Right forelimb (tissue), 1 donor: Measurements from ENCODE around the gene KAT2B.

ENCODE experiments used
- DNase-seq: peaks from one replicate; pipeline ENCODE4 v3.0.0-alpha.2; 2018

The KAT2B gene

DNA sequence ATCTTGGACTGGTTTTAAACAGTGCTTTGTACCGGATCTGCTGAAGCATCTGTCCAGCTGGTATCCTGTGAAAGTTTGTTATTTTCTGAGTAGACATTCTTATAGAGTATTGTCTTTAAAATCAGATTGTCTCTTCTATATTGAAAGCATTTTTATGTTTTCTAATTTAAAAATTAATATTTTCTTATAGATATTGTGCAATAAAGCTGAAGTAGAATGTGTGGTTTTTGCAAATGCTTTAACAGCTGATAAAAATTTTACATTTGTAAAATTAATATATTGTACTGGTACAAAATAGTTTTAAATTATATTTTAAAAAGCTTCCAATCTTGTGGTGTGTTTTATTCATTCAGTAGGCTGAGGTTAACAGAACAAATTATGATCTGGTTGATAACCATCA, 113.8 kb downstream of the KAT2B start:
- no peak for DNase-seq

DNA sequence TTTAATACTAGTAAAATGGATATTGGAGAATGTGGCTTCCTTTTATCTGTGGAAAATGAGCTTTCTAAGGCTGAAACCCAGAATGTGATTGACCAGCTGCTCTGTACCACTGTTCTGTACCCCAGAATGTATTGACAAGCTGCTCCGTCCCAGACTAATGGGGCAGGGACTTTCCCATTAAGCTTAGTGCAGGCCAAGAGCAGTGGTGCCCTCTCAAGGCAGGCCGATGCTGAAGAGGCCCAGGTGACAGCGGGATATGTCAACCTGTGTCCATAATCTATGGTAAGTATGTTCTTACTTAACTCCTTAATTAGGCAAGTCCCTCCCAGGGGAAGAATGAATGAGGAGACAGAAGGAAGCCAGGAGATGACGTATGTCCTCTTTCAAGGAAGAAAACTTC, 114.7 kb downstream of the KAT2B start:
- no peak for DNase-seq

DNA sequence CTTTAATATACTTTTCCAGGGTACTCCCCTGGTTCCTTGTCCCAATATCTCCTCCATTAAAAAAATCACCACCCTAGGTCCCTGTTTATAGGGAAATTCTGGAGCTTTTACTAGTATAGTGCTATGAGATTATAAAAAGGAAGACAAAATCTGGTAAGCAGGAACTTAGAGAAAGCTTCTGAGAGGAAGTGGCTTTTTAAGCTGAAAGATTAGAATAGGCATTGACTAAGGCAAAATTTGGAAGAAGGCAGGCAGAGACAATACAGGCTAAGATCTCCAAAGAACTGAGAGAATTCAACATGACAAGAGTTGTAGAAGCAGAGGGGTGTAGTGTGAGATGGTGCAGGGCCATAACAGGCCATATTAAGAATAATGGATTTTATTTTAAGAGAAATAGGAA, 120.0 kb downstream of the KAT2B start:
- DNase-seq = no peak

DNA sequence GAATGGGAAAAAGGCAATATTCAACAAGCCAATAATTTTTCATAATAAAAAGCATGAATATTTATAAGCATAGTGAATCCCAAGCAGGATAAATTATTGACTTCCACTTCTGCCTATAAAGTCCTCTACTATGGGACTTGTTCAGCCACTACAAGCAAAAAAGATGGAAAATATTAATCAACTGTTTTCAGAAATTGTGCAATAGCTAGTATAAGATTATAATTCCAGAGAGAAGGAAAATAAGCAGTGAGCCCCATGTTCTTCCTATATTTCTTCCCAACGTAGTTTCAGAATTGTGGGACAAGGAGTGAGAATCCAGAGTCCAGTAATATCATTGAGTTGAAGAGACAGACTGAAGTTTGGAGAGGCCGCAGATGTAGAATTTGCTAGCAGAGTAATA, 121.5 kb downstream of the KAT2B start:
- no peak for DNase-seq

DNA sequence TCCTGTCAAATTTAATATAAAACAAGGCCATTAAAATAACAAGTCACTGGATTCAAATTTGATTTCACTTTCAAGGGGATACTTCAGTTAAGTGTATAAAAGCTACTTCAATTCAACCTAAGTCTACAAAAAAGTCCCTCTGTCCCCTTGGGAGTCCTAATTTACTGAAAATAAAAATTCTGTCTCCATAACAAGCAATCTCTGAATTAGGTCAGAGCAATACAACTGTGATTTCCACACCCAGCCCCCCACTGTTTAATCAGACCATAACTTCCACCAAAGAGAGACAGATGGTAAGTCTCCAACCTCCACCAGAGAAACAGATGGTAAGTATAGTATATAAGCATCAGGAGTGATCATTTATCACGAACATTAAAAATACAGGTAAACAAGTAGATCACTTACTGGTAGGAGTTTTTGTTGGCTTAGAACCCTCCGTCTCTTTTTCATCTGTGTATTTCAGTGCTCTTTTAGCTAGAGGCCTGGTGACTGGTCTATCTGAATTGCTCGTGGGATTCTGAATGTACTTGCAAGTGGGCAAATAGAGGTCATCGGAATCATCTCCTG, 133.7 kb downstream of the KAT2B start:
- DNase-seq = no peak

DNA sequence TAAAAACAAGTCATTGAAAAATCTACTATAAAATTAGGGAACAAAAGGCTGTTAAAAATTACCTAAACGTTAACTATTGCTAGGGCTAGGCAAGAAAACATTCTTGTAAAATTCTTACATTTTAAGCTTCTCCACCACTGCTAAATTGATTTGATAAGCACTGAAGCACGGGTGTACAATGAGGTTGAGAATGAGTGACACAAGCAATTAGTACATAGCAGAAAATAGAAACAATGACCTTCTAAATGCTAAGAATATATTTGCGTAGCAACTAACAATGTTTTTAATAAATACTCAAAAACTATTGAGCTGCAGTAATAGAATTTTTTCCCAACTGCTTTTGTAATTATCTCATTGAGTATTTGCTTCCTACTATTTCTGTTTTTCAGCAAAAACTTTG, 141.0 kb downstream of the KAT2B start:
- no peak for DNase-seq

DNA sequence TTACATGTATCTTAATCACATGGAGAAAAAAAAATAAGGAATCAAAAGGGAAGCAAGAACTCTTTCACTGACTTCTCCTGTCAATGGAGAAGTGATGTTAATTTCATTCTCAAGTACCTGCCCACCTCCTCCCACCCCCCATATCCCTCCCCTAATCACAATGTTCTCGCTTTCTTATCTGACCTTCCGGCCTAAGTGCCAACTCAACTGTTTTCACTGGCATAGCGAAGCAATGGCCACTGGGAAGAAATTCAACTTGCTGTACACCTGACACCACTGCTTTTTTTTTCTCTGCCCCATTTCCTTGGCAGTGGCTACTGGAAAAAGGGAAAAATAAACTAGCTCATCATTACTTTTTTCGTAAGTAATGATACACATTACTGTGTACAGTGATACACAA, 142.0 kb downstream of the KAT2B start:
- DNase-seq = no peak

DNA sequence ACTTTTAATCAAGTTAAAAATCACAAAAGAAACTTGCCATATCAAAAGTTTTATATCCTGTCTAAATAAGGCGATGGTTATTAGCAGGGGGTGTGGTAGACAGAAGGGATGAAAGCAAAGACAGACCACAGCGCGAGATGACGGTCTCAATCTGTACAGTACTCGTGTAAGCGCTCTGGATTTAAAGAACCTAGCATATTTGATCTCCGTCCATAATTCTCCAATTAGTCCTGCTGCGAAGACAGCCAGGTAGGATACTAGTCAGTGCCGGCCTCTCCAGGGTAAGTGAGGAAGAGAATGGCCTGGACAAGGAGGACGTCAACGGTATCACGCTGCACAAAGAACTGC, 145.1 kb downstream of the KAT2B start:
- no peak for DNase-seq

DNA sequence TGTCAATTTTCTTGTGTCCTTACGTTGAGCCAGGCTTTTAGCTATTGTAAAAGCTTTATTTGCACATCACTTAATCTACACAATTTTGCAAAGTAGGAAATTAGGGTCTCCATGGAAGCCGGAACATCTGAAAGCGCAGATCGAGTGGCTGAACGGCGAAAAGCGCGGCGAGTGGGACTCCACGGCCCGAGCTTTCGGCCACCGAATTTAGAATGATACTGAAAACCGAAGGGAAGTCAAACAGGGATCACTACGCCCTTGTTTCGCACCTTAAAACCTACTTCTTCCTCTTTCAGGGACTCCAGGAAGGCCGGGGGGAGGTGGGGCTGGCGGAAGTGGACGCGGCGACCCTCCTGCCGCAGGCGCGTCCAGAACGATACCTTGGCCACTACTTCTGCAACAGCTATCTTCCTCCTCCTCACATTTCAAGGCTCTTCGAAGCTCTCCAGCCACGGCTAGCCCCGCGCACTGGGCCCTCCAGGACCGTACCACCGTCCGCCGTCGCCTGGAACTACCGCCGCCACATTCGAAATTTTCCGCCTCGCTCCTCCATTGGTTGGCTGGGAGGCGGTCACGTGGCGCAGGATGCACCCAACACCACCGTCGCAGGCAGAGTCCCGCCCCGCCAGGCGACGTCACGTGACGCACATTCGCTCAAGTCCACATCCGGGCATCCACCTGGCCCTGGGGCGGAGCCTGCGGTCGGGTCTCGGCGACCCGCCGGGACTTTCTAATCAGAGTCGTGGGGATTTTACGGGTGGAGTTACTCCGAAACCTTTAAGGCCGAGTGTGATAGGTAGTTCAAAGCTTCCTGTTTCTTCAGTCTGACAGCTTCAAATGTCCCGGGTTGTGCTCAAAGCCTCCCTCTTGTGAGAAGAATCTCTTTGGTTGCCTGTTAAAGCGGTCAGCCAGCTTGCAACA, 145.7 kb downstream of the KAT2B start, which contains the start of gene SGO1:
Gene SGO1, minus strand, starts transcription at position 528 of the 921 bp plus-strand sequence. CDS start 2,179 bp downstream, outside the sequence.
- DNase-seq = peak; percentile 99

DNA sequence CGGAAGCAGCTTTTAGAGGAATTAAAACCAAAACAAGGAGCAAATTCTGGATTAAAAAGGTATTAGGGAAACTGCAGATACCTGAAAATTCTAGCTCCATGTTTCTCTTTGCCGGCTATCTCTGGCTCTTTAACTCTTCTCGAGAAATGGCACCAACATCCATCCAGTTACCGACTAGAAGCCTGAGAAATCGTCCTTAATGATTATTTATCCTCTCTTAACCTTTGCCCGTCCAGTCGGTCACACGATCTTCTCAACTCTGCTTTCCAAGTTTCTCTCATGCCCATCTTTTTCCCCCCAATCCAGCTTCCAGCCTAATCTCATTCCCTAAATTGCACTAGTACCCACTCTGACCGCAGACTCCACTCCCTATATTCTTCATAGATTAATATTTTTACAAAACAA, 146.4 kb downstream of the KAT2B start:
- no peak for DNase-seq

DNA sequence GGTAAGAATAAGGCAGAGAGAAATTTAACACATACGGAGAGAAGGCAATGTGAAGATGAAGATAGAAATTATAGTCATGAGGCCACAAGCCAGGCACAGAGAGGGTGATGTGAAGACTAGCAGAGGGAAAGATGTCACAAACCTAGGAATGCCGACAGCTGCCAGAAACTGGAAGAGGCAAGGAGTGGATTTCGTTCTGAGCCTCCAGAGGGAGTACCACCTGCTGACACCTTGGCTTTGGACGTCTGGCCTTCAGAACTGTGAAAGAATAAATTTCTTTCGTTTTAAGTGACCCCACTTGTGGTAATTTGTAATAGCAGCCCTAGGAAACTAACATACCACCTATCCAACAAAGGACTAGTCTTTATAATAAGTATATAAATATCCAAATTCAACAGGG, 150.7 kb downstream of the KAT2B start:
- DNase-seq = no peak

DNA sequence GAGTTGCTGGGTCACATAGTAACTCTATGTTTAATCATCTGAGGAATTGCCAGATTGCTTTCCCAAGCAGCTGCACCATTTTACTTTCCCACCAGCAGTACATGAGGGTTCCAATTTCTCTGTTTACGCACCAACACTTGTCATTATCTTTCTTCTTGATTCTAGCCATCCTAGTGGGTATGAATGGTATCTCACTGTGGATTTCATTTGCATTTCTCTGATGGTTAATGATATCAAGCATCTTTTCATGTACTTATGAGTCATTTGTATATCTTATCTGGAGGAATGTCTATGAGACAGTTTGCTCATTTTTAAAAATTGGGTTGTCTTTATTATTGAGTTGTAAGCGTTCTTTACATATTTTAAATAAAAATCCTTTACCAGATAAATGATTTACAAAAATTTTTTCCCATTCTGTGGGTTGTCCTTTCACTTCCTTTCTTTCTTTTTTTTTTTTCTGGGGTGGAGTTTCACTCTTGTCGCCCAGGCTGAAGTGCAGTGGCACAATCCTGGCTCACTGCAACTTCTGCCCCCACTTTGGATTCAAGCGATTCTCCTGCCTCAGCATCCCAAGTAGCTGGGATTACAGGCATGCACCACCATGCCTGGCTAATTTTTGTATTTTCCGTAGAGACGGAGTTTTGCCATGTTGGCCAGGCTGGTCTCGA, 154.7 kb downstream of the KAT2B start:
- DNase-seq = no peak

DNA sequence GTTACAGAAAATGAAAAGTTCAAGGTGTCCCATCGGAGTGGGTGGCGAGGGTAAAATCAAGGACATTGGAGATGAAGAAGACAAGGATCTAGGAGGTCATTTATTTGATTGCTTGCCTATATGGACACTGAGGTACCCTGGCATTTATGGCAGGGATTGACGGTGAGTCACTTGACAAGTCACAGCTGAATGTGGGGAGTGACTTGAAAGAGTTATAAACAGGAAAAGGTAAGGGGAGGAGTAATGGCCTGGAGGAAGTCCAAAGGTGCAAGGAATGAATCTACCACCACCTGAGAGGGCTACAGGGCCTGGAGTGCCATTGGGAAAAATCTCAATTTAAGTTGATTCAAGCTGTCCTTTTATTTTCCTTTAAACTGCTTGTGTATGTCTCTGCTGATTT, 157.5 kb downstream of the KAT2B start:
- DNase-seq = no peak

DNA sequence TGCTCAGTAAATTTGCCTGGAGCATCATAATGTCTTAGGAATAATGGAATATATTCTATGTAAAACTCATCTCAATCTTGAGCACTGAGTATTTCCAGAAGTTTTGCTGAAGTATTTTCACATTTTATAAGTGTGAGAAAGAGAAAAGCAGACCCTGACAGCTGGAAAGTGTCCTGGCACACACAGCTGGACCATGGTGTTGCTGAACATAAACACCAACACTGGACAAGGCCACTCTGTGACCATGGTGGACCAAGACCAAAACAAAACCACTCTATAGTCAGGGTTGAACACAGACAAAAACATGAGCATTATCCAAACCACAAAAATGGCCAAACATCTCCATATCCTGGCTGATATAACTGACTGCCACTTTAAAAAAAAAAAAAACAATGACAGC, 160.9 kb downstream of the KAT2B start:
- no peak for DNase-seq
